ENCODE data around the gene TMEM151B.
A peak's percentile ranks its signal among the peaks of the same experiment; 100 is the strongest.

Gene TMEM151B

GRCh38 chr6:44250718-44251123, 19.5 kb upstream of the TMEM151B start:
- peak; percentile 45 for DNase-seq (ENCODE audit: low spot score)

DNA sequence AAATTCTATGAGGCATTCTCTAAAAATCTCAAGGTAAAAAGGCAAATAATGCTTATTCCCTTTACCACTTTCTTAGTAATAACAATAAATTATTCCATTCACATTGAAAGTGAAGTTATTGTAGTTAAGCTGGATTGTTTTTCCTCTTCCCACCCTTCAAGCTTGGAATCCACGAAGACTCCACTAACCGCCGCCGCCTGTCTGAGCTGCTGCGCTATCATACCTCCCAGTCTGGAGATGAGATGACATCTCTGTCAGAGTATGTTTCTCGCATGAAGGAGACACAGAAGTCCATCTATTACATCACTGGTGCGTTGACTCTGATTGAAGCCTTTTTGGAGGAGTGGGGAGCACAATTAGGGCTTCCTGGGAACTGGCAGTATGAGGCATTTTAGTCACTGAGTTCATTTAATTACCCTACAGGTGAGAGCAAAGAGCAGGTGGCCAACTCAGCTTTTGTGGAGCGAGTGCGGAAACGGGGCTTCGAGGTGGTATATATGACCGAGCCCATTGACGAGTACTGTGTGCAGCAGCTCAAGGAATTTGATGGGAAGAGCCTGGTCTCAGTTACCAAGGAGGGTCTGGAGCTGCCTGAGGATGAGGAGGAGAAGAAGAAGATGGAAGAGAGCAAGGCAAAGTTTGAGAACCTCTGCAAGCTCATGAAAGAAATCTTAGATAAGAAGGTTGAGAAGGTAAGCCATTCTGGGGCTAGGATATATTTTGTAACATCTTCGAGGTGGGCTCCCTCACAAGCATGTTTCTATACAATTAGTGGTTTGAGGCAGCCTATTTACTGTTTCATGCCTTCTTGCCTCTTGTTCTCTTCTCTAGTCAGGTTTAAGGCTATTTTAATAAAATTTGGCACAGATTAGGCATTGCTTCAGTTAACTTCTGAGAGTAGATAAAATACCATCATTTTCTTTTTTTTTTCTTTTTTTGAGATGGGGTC, 18.4 kb upstream of the TMEM151B start:
- peak; percentile 51 for DNase-seq (ENCODE audit: low spot score)

- DNase-seq (ENCODE audit: low spot score) = peak; percentile 77
Observed at GRCh38 chr6:44253307-44254101, 16.7 kb upstream of the TMEM151B start.

- peak; percentile 70 for DNase-seq (ENCODE audit: low spot score)
Observed at GRCh38 chr6:44254191-44255104, 15.8 kb upstream of the TMEM151B start.

DNA sequence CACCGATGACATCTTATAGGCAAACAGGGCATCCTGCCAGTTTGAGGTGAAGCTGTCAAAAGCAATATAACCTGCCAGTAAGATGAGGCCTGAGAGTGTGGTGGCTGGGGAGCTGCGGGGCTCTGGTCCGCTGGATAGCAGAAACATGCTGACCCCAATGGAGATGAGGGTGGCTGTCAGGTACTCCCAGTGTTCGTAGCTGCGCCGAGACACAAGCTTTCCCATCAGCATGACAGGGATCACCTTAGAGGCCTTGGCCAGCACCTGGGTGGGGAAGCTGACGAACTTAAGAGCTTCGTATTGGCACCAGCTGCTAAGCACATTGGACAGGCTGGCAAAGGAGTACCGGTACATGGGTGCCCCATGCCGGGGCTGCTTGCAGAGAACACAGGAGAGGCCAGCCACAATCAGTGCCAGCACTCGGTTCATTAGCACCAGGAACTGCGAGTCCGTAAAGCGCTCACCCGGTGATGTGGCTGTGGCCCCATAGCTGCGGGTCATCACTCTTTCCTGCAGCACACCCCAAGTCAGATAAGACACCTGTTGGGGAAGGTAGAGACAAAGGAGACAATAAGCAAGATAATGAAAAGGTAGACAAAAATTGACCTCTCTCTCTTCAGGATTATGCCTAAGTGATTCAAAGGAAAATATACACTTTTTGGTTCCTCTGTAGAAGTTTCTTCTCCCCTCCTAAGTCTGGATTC, 15.0 kb upstream of the TMEM151B start:
- no peak for DNase-seq (ENCODE audit: low spot score)

DNA sequence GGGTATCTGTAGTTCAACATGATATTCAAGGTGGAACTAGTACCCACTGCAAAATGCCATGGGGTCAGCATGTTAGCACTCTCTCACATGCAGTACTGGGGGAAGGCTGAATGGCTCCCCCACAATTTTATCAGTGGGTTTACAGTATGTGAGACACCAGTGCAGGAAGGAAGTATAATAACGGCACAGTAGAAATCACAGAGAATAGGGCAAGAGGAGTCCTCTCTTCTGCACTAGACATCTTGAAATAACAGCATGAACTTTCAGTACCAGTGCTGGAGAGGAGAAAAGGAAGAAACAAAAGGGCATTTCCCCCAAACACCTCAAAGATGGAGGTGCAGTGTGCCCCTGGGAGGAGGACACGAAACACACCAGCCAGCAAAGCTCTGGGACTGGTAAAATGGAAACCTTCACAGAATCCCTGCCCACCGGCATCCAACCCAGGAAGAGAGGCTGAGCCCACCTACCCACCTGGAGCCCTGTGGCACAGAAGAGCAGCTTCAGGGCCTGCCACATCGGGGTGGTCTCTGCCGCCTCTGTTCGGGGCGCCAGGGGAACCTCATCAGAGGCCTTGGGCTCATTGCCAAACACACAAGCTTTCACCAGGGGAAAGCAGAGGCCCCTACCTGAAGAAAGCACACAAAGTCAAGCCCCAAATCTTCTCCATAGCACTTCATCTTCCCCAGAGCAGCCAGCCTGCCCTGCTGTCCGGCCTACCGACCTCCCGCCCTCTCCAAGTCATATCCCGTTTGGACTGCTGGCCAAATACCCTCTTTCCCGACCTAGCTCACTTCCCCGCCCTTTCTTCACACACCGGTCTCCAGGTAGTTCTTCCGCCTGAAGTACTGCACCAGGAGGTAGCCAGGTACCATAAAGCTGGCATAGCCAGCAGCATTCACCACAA, 14.1 kb upstream of the TMEM151B start:
- peak; percentile 80 for DNase-seq (ENCODE audit: low spot score)

DNA sequence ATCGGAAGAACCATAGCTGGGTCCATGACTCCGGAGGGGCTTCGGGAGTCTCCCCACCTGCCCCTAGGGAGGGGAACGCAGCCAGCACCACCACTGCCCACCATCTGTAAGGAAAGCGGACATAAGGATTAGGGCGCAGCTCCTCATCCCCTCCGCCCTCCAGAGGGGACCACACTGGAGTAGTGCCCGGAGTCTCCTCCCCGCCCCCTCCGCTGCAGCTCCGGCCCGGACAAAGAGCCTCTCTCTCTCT, 13.6 kb upstream of the TMEM151B start:
- DNase-seq (ENCODE audit: low spot score) = peak; percentile 61

DNA sequence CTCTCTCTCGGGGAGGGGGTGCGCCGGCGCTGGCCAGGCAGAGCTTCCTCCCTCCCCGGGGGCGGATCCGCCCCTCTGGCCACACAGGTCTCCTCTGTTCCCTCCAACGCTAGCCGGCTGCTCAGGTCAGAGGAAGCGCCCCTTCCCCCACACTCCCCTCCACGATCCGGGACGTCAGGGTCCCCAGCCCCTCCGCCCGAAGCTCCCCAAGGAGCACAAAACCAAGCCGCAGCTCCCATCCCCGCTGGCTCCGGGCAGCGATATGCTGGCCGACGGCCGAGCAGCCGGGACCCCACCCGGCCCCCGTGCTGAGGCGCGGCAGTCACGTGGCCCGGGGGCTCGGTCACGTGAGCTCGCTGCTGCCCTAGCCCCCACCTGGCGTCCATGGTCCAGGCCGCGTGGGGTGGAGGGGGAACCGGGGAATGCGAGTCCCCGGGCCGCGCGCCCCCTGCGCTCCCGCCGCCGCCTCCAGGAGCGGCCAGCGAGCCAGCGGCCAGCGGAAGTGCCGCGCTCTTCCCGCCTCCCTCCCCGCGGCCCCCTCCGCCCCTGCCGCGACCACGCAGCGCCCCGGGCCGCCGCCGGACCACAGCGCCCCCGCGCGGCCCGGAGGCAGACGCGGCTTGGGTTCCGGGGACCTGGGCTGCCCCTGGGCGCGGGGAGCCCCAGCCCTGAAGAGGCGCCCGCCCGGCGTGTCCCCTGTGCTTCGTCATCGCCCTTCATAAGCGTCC, 13.1 kb upstream of the TMEM151B start, which contains the start of gene SLC35B2:
TSS of gene SLC35B2 (minus strand) at position 504 of the 728 bp plus-strand sequence. CDS start at position 386, 118 bp downstream.
- DNase-seq (ENCODE audit: low spot score) = peak; percentile 77

GRCh38 chr6:44257753-44258324, 12.4 kb upstream of the TMEM151B start:
- DNase-seq (ENCODE audit: low spot score) = no peak

- peak; percentile 29 for DNase-seq (ENCODE audit: low spot score)
Observed at GRCh38 chr6:44258325-44258863, 11.9 kb upstream of the TMEM151B start.

DNA sequence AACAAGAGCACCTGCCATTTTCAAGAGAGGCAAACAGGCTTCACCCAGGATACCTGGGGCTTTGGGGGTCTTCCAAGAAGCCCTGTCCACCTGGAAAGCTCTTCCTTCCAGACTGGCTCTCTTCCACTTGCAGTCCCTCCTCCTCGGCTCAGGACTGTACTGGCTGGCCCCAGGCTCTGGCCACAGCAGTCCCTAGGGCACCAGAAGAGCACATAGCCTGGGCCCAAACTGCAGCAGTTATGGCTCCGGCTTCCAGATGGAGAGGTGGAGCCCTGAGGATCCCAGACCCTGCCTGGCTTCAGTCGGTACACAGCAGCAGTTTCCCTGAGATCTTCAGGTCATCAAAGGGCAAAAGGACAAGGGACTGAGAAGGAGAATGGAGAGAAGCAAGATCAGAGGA, 11.3 kb upstream of the TMEM151B start:
- DNase-seq (ENCODE audit: low spot score) = no peak

- DNase-seq (ENCODE audit: low spot score) = no peak
Observed at GRCh38 chr6:44260011-44260410, 10.2 kb upstream of the TMEM151B start.

- no peak for DNase-seq (ENCODE audit: low spot score)
Observed at GRCh38 chr6:44260451-44261297, 9.6 kb upstream of the TMEM151B start.

- no peak for DNase-seq (ENCODE audit: low spot score)
Observed at GRCh38 chr6:44261581-44261980, 8.7 kb upstream of the TMEM151B start.

GRCh38 chr6:44262467-44263353, 7.5 kb upstream of the TMEM151B start:
- DNase-seq (ENCODE audit: low spot score) = no peak

DNA sequence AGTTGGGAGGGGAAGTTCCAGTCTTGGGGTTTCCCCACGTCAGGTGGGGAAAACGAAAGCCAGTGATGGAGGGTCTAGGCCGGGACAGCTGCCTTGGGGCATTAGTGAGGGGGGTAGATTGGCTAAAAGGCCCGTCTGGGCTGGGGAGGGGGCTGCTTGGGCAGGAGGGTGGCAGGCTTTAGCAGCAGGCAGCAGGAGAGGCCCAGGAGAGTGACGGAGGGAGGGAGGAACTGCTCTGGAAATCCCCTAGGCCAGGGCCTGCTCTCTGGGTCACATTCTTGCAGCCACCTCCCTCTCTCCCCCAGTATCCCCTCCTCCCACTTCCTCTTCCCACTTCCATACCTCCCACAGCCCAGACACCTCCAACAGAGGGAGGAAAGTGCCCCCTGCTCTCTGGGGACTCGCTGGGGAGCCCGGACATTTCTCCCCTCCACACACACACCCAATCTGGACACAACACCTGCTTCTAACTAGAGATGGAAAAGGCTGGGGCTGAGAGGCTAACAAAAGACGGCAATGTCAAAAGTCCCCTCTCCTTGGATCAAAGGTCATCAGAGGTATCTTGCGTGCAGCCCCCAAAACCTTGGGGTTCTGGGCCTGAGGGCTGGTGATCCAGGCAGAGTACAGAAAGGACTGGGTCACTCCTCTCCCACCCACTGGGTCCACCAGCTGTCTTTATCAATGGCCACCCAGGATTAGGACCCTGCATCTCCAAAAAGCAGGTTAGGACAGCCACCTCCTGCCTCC, 6.7 kb upstream of the TMEM151B start:
- DNase-seq (ENCODE audit: low spot score) = peak; percentile 58

Measured in NAMALWA (cell line).